ENCODE results near the gene ESPN.

DNA sequence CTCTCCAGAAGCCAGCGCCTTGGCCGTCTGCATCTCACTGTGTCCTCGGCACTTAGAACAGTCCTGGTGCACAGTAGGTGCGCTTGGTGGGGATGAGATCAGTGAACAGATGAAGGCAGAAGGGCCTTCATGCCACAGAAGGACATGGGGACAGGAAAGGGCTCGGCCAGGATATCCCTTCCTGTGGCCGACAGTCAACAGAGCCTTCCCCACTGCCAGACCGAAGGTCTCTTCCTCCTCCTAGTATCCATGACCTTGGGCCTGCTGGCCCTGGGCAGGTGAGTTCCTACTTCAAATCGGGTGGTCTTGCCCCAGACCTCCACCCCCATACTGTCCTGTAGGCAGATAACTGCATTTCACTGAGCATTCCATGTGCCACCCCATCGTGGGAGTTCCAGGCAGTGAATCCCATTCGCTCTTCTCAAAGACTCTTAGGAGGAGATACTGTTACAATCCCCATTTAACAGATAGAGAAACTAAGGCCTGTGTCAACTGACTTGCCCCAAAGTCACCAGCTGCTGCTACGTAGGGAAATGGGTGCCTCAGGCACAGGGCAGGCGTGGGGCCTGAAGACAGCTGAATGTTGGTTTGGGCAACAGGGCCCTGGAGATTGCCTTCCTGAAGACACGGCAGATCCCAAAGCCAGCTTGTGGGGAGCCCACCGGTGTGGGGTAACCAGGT lies 63.4 kb downstream of the ESPN start:
- TF ChIP-seq CTCF (IDR thresholded peaks at IDR 0.05) (no peak), POLR2AphosphoS5 (IDR thresholded peaks at IDR 0.05) (no peak), POLR2A (IDR thresholded peaks at IDR 0.05; ENCODE audit: low read depth) (no peak), EP300 (IDR thresholded peaks at IDR 0.05) (no peak)
